ENCODE data around the gene COL26A1. TPM values are rescaled to one million over a fixed set of nuclear protein-coding genes. Genes with fewer than 3 reads are reported as not detected.

Gene COL26A1
- total RNA-seq, 1 experiment from 2014 or later = 0.43 TPM

GRCh38 chr7:101539784-101540183, 177.1 kb downstream of the COL26A1 start:
- no TSS peak for BruUV-seq (replicated peaks)
- POLR2A ChIA-PET (ENCODE audit: low non-redundant PET) = no interaction called here
- no peak overlapping the region for H3K4me3 ChIP-seq (ENCODE audit: low read depth, low read length, poor library complexity, severe bottlenecking)

GRCh38 chr7:101542527-101543241, 180.0 kb downstream of the COL26A1 start:
- peak; percentile 62 for DNase-seq (ENCODE audit: low spot score)
- no TSS peak for BruUV-seq (replicated peaks)
- no peaks in the 10 kb centered on the region for H3K9me3 ChIP-seq (ENCODE audit: low read depth, low read length, poor library complexity, severe bottlenecking)
- TF ChIP-seq CTCF (conservative IDR thresholded peaks at IDR 0.05; ENCODE audit: low read depth, low read length) (peak; percentile 91), EZH2 (IDR thresholded peaks at IDR 0.05; ENCODE audit: borderline replicate concordance, low read depth, low read length, poor library complexity, severe bottlenecking) (no peak)
- POLR2A ChIA-PET (ENCODE audit: low non-redundant PET) = no interaction called here
- no peaks in the 10 kb centered on the region for H3K4me1 ChIP-seq (ENCODE audit: insufficient read depth, low read length, poor library complexity, severe bottlenecking)
- intact Hi-C loops (cut with micrococcal nuclease; ENCODE audit: unreplicated experiment) = loop anchor here (1.0 to 10.0 kb wide), 2 partner anchors 272 to 730 kb away; partner anchors contain the start of gene CUX1
- no peak overlapping the region for H3K4me3 ChIP-seq (ENCODE audit: low read depth, low read length, poor library complexity, severe bottlenecking)
- H3K27me3 ChIP-seq (replicated peaks; ENCODE audit: insufficient read depth, low read depth, low read length, poor library complexity) = no peaks in the 10 kb centered on the region
- no peaks in the 10 kb centered on the region for H3K36me3 ChIP-seq (ENCODE audit: insufficient read depth, low read length, poor library complexity, severe bottlenecking)
- no peak overlapping the region for H3K27ac ChIP-seq (ENCODE audit: low read depth, low read length, poor library complexity, severe bottlenecking)
- CTCF ChIA-PET = interaction anchor here (0.6 to 1.3 kb wide), 10 partner anchors 11 to 746 kb away, joined by 3 to 10 read pairs (median 4); no protein-coding TSS in a partner anchor

More at GRCh38 chr7:101539784-101540183, 177.1 kb downstream of the COL26A1 start:
- Histone ChIP-seq H3K27ac (ENCODE audit: low read depth, low read length, poor library complexity, severe bottlenecking) (no peak overlapping the region), H3K9me3 (ENCODE audit: low read depth, low read length, poor library complexity, severe bottlenecking) (no peaks in the 10 kb centered on the region), H3K27me3 (replicated peaks; ENCODE audit: insufficient read depth, low read depth, low read length, poor library complexity) (no peaks in the 10 kb centered on the region), H3K4me1 (ENCODE audit: insufficient read depth, low read length, poor library complexity, severe bottlenecking) (no peaks in the 10 kb centered on the region), H3K36me3 (ENCODE audit: insufficient read depth, low read length, poor library complexity, severe bottlenecking) (no peaks in the 10 kb centered on the region)
- intact Hi-C loops (cut with micrococcal nuclease; ENCODE audit: unreplicated experiment) = loop anchor here (10.0 kb wide), 1 partner anchor 275 kb away; the partner anchor contains the start of gene CUX1
- TF ChIP-seq CTCF (conservative IDR thresholded peaks at IDR 0.05; ENCODE audit: low read depth, low read length) = no peak
- TF ChIP-seq EZH2 (IDR thresholded peaks at IDR 0.05; ENCODE audit: borderline replicate concordance, low read depth, low read length, poor library complexity, severe bottlenecking) = no peak
- CTCF ChIA-PET = interaction anchor here (0.6 to 0.7 kb wide), 2 partner anchors 20 to 243 kb away, joined by 3 read pairs; no protein-coding TSS in a partner anchor
- DNase-seq (ENCODE audit: low spot score) = no peak

GRCh38 chr7:101543242-101543766, 180.6 kb downstream of the COL26A1 start:
- H3K36me3 ChIP-seq (ENCODE audit: insufficient read depth, low read length, poor library complexity, severe bottlenecking) = no peaks in the 10 kb centered on the region
- CTCF ChIA-PET = interaction anchor here (0.6 to 1.3 kb wide), 9 partner anchors 11 to 745 kb away, joined by 3 to 10 read pairs (median 4); no protein-coding TSS in a partner anchor
- no peaks in the 10 kb centered on the region for H3K4me1 ChIP-seq (ENCODE audit: insufficient read depth, low read length, poor library complexity, severe bottlenecking)
- H3K27ac ChIP-seq (ENCODE audit: low read depth, low read length, poor library complexity, severe bottlenecking) = no peak overlapping the region
- H3K27me3 ChIP-seq (replicated peaks; ENCODE audit: insufficient read depth, low read depth, low read length, poor library complexity) = no peaks in the 10 kb centered on the region
- TF ChIP-seq EZH2 (IDR thresholded peaks at IDR 0.05; ENCODE audit: borderline replicate concordance, low read depth, low read length, poor library complexity, severe bottlenecking) (no peak), CTCF (conservative IDR thresholded peaks at IDR 0.05; ENCODE audit: low read depth, low read length) (no peak)
- no peak for DNase-seq (ENCODE audit: low spot score)
- H3K9me3 ChIP-seq (ENCODE audit: low read depth, low read length, poor library complexity, severe bottlenecking) = no peaks in the 10 kb centered on the region
- intact Hi-C loops (cut with micrococcal nuclease; ENCODE audit: unreplicated experiment) = loop anchor here (10.0 kb wide), 1 partner anchor 271 kb away; the partner anchor contains the start of gene CUX1
- no TSS peak for BruUV-seq (replicated peaks)
- POLR2A ChIA-PET (ENCODE audit: low non-redundant PET) = no interaction called here
- no peak overlapping the region for H3K4me3 ChIP-seq (ENCODE audit: low read depth, low read length, poor library complexity, severe bottlenecking)

All from A673 (cell line).